ENCODE data around the gene CRYZL1. TPM values are rescaled to one million over a fixed set of nuclear protein-coding genes. Genes with fewer than 3 reads are reported as not detected.

Gene CRYZL1
- polyA plus RNA-seq, 1 donor, result 38.2 TPM

- H3K36me3 ChIP-seq (ENCODE audit: control insufficient read depth, insufficient read depth, low read length), result peaks cover 11% of the 10 kb centered on the region
- H3K27me3 ChIP-seq (ENCODE audit: control insufficient read depth, insufficient read depth, low read length), result no peaks in the 10 kb centered on the region
- no peaks in the 10 kb centered on the region for H3K9me3 ChIP-seq (ENCODE audit: control insufficient read depth, low read depth, low read length)
- peak within 1 kb of the TSS; percentile 99 for H3K27ac ChIP-seq (ENCODE audit: low read length)
- WGBS (ENCODE audit: insufficient coverage, low lambda C conversion rate), result no CpG with 5 or more reads among the region's 57 CpGs
- peak; percentile 99 for DNase-seq
- H3K4me3 ChIP-seq (ENCODE audit: low read length), result peak within 1 kb of the TSS; percentile 83
- H3K4me1 ChIP-seq (ENCODE audit: control insufficient read depth, insufficient read depth, low read length), result peaks cover 8% of the 10 kb centered on the region
Observed at GRCh38 chr21:33542640-33543504, 98.7 kb downstream of the CRYZL1 start, which contains the start of gene SON. Gene SON, plus strand, starts transcription at chr21:33543038. Its CDS starts 55 bp downstream, at chr21:33543093.

GRCh38 chr21:33541756-33542639 lies 99.5 kb downstream of the CRYZL1 start, which contains the start of gene GART:
Gene GART, minus strand, starts transcription at chr21:33542117. Its CDS starts 2,802 bp downstream, at chr21:33539315.
- Histone ChIP-seq H3K36me3 (ENCODE audit: control insufficient read depth, insufficient read depth, low read length) (peaks cover 12% of the 10 kb centered on the region), H3K9me3 (ENCODE audit: control insufficient read depth, low read depth, low read length) (no peaks in the 10 kb centered on the region), H3K4me3 (ENCODE audit: low read length) (peak within 1 kb of the TSS; percentile 83), H3K27ac (ENCODE audit: low read length) (peak within 1 kb of the TSS; percentile 99), H3K27me3 (ENCODE audit: control insufficient read depth, insufficient read depth, low read length) (no peaks in the 10 kb centered on the region), H3K4me1 (ENCODE audit: control insufficient read depth, insufficient read depth, low read length) (peaks cover 8% of the 10 kb centered on the region)
- WGBS (ENCODE audit: insufficient coverage, low lambda C conversion rate), result 0% methylated on average over 5 of the region's 56 CpGs
- DNase-seq, result peak; percentile 79 to 91

GRCh38 chr21:33541105-33541711 lies 100.3 kb downstream of the CRYZL1 start:
- Histone ChIP-seq H3K36me3 (ENCODE audit: control insufficient read depth, insufficient read depth, low read length) (peaks cover 18% of the 10 kb centered on the region), H3K27me3 (ENCODE audit: control insufficient read depth, insufficient read depth, low read length) (no peaks in the 10 kb centered on the region), H3K4me1 (ENCODE audit: control insufficient read depth, insufficient read depth, low read length) (peaks cover 8% of the 10 kb centered on the region), H3K27ac (ENCODE audit: low read length) (peak overlapping the region; percentile 99), H3K9me3 (ENCODE audit: control insufficient read depth, low read depth, low read length) (no peaks in the 10 kb centered on the region), H3K4me3 (ENCODE audit: low read length) (peak overlapping the region; percentile 83)
- peak in 1 of 2 donors; percentile 34 for DNase-seq
- WGBS (ENCODE audit: insufficient coverage, low lambda C conversion rate), result 46% methylated on average over 5 of the region's 19 CpGs

- WGBS (ENCODE audit: insufficient coverage, low lambda C conversion rate), result 18% methylated on average over 2 of the region's 3 CpGs
- peak in 1 of 2 donors; percentile 33 for DNase-seq
- Histone ChIP-seq H3K9me3 (ENCODE audit: control insufficient read depth, low read depth, low read length) (no peaks in the 10 kb centered on the region), H3K27me3 (ENCODE audit: control insufficient read depth, insufficient read depth, low read length) (no peaks in the 10 kb centered on the region), H3K27ac (ENCODE audit: low read length) (peak overlapping the region; percentile 99), H3K4me3 (ENCODE audit: low read length) (peak overlapping the region; percentile 83), H3K36me3 (ENCODE audit: control insufficient read depth, insufficient read depth, low read length) (peaks cover 23% of the 10 kb centered on the region), H3K4me1 (ENCODE audit: control insufficient read depth, insufficient read depth, low read length) (peaks cover 8% of the 10 kb centered on the region)
Observed at GRCh38 chr21:33540711-33541104, 100.8 kb downstream of the CRYZL1 start.

GRCh38 chr21:33539616-33540015 lies 101.9 kb downstream of the CRYZL1 start:
- H3K27me3 ChIP-seq (ENCODE audit: control insufficient read depth, insufficient read depth, low read length), result no peaks in the 10 kb centered on the region
- H3K4me3 ChIP-seq (ENCODE audit: low read length), result no peak overlapping the region
- peak overlapping the region; percentile 99 for H3K27ac ChIP-seq (ENCODE audit: low read length)
- H3K36me3 ChIP-seq (ENCODE audit: control insufficient read depth, insufficient read depth, low read length), result peaks cover 30% of the 10 kb centered on the region
- WGBS (ENCODE audit: insufficient coverage, low lambda C conversion rate), result no CpG with 5 or more reads among the region's 4 CpGs
- no peak for DNase-seq
- H3K9me3 ChIP-seq (ENCODE audit: control insufficient read depth, low read depth, low read length), result no peaks in the 10 kb centered on the region
- H3K4me1 ChIP-seq (ENCODE audit: control insufficient read depth, insufficient read depth, low read length), result peaks cover 8% of the 10 kb centered on the region

Other genes starting within 250 kb of the CRYZL1 start
- gene IFNGR2, start 238.3 kb downstream of the CRYZL1 start, polyA plus RNA-seq, result 110 TPM
- 52.7 TPM for gene TMEM50B, start 161.8 kb downstream of the CRYZL1 start, polyA plus RNA-seq
- 2.9 TPM for gene DNAJC28, start 150.0 kb downstream of the CRYZL1 start, polyA plus RNA-seq
- gene GART, start 99.6 kb downstream of the CRYZL1 start, polyA plus RNA-seq, result 62.2 TPM
- 252 TPM for gene SON, start 98.7 kb downstream of the CRYZL1 start, polyA plus RNA-seq
- 26.4 TPM for gene DONSON, start 53.1 kb downstream of the CRYZL1 start, polyA plus RNA-seq
- 36.0 TPM for gene ITSN1, start 760 bp upstream of the CRYZL1 start, polyA plus RNA-seq